HepG2 (cell line): ENCODE data around the gene DNASE1L2. TPM values are rescaled to one million over a fixed set of nuclear protein-coding genes. Genes with fewer than 3 reads are reported as not detected.

Experiments used
- AGO2 ChIP-seq: fragments of 200-400 bp; formaldehyde crosslinking; optimal IDR thresholded peaks from 2 replicates; pipeline ENCODE3; 2017; ENCODE audit warnings: mild to moderate bottlenecking, low read depth, low read length, moderate library complexity
- ARNT2 ChIP-seq: sonication (generic); formaldehyde crosslinking; IDR thresholded peaks from 2 replicates; pipeline ENCODE4 v1.8.0; 2022; ENCODE audit warnings: mild to moderate bottlenecking, low read depth, missing genetic modification reagents, moderate library complexity
- ATRX ChIP-seq: sonication (generic); formaldehyde crosslinking; IDR thresholded peaks from 2 replicates; pipeline ENCODE4 v1.4.0; 2020; ENCODE audit warnings: missing genetic modification reagents, borderline replicate concordance
- JDP2 ChIP-seq: sonication (generic); formaldehyde crosslinking; IDR thresholded peaks from 2 replicates; pipeline ENCODE4 v1.8.1; 2022; ENCODE audit warnings: missing genetic modification reagents, borderline replicate concordance
- KDM2A ChIP-seq: sonication (generic); formaldehyde crosslinking; IDR thresholded peaks from 2 replicates; pipeline ENCODE4 v1.4.0; 2020; ENCODE audit warnings: low read depth, missing genetic modification reagents, borderline replicate concordance
- KLF11 ChIP-seq: IDR thresholded peaks from 2 replicates; pipeline ENCODE4 v1.6.1; 2016; ENCODE audit warnings: missing compliant biosample characterization
- KLF16 ChIP-seq, 2 experiments: sonication (generic) in 1 of 2; formaldehyde crosslinking in 1 of 2; IDR thresholded peaks; 2 replicates each; pipeline versions ENCODE4 v1.6.1 to v1.8.0; 2016 to 2023; ENCODE audit warnings: missing genetic modification reagents in 2 of 2, missing compliant biosample characterization in 1 of 2
- NFE2L2 ChIP-seq: fragments of 150-350 bp; IDR thresholded peaks from 2 replicates; pipeline ENCODE4 v1.6.1; 2014; ENCODE audit warnings: low read length
- NR1H2 ChIP-seq: sonication (generic); formaldehyde crosslinking; IDR thresholded peaks from 2 replicates; pipeline ENCODE4 v1.8.1; 2022; ENCODE audit warnings: low read depth, missing genetic modification reagents, borderline replicate concordance
- SMYD3 ChIP-seq: sonication (generic); formaldehyde crosslinking; IDR thresholded peaks from 2 replicates; pipeline ENCODE4 v1.8.1; 2023; ENCODE audit warnings: mild to moderate bottlenecking, missing genetic modification reagents
- SOX13 ChIP-seq, 3 experiments: fragments of 450-650 bp in 1 of 3; sonication (generic) in 1 of 3; formaldehyde crosslinking in 1 of 3; IDR thresholded peaks in 2 of 3; conservative IDR thresholded peaks in 1 of 3; 2 replicates each; pipeline versions ENCODE4 v1.5.0 to v1.6.1; 2016 to 2020; ENCODE audit warnings: antibody characterized with exemption in 1 of 3, mild to moderate bottlenecking in 1 of 3, missing compliant biosample characterization in 1 of 3, missing genetic modification reagents in 1 of 3, moderate library complexity in 1 of 3
- TEAD3 ChIP-seq: optimal IDR thresholded peaks from 2 replicates; pipeline ENCODE3; 2016; ENCODE audit warnings: borderline replicate concordance
- TMF1 ChIP-seq: sonication (generic); formaldehyde crosslinking; IDR thresholded peaks from 2 replicates; pipeline ENCODE4 v1.8.1; 2022; ENCODE audit warnings: low read depth, missing genetic modification reagents
- ZFP37 ChIP-seq: sonication (generic); formaldehyde crosslinking; IDR thresholded peaks from 2 replicates; pipeline ENCODE4 v1.4.0; 2020; ENCODE audit warnings: missing genetic modification reagents, borderline replicate concordance
- ZNF333 ChIP-seq: sonication (generic); formaldehyde crosslinking; IDR thresholded peaks from 2 replicates; pipeline ENCODE4 v1.4.0; 2020; ENCODE audit warnings: mild to moderate bottlenecking, missing genetic modification reagents, borderline replicate concordance
- ZNF674 ChIP-seq: sonication (generic); formaldehyde crosslinking; IDR thresholded peaks from 2 replicates; pipeline ENCODE4 v1.5.0; 2020; ENCODE audit warnings: low read depth, mild to moderate bottlenecking, missing genetic modification reagents
- ZNF761 ChIP-seq: sonication (generic); formaldehyde crosslinking; conservative IDR thresholded peaks from 2 replicates; pipeline ENCODE4 v1.4.0; 2020; ENCODE audit warnings: mild to moderate bottlenecking, missing genetic modification reagents
- ZNF816 ChIP-seq: sonication (generic); formaldehyde crosslinking; IDR thresholded peaks from 2 replicates; pipeline ENCODE4 v1.8.0; 2022; ENCODE audit warnings: missing genetic modification reagents, mild to moderate bottlenecking, borderline replicate concordance
- ZSCAN9 ChIP-seq: IDR thresholded peaks from 2 replicates; pipeline ENCODE4 v1.6.1; 2016; ENCODE audit warnings: borderline replicate concordance
- polyA plus RNA-seq, 8 experiments: library from polyadenylated mRNA; depleted of rRNA in 3 of 8; stranded (reverse) in 7 of 8; unstranded in 1 of 8; fragments of >200 nt; fragmentation: Illumina TruSeq in 4 of 8; extraction: Trizol in 4 of 8; gene quantifications; 2 replicates each; pipeline versions ENCODE4 v1.2.1 to v1.2.3, GENCODE V29; 2011 to 2016; ENCODE audit warnings: low read depth in 4 of 8, missing spikeins in 1 of 8, mixed read lengths in 1 of 8; ENCODE audit not compliant: insufficient read depth in 1 of 8
- total RNA-seq, 5 experiments: library from RNA; depleted of rRNA; stranded (reverse); fragments of >200 nt; fragmentation: Illumina TruSeq; extraction: Trizol; gene quantifications; 2 replicates each; pipeline ENCODE4 v1.2.3, GENCODE V29; 2016; ENCODE audit warnings: low read depth in 1 of 5
- TF ChIP-seq, protein P1 (sequence below): sonication (generic); formaldehyde crosslinking; IDR thresholded peaks from 2 replicates; pipeline ENCODE4 v1.5.0; 2020; ENCODE audit warnings: mild to moderate bottlenecking, missing genetic modification reagents, borderline replicate concordance
- TF ChIP-seq, protein P2 (sequence below): sonication (generic); formaldehyde crosslinking; IDR thresholded peaks from 2 replicates; pipeline ENCODE4 v1.8.0; 2022; ENCODE audit warnings: mild to moderate bottlenecking, missing genetic modification reagents, moderate library complexity
- TF ChIP-seq, protein P3 (sequence below): sonication (generic); formaldehyde crosslinking; IDR thresholded peaks from 2 replicates; pipeline ENCODE4 v1.8.1; 2023; ENCODE audit warnings: missing genetic modification reagents, inconsistent platforms, borderline replicate concordance

The DNASE1L2 gene
- total and polyA plus RNA-seq, 2 of the 13 experiments (the other 11 are each of a cell fraction or from before 2014, with no cell fraction given): 0.44 to 0.50 TPM

DNA sequence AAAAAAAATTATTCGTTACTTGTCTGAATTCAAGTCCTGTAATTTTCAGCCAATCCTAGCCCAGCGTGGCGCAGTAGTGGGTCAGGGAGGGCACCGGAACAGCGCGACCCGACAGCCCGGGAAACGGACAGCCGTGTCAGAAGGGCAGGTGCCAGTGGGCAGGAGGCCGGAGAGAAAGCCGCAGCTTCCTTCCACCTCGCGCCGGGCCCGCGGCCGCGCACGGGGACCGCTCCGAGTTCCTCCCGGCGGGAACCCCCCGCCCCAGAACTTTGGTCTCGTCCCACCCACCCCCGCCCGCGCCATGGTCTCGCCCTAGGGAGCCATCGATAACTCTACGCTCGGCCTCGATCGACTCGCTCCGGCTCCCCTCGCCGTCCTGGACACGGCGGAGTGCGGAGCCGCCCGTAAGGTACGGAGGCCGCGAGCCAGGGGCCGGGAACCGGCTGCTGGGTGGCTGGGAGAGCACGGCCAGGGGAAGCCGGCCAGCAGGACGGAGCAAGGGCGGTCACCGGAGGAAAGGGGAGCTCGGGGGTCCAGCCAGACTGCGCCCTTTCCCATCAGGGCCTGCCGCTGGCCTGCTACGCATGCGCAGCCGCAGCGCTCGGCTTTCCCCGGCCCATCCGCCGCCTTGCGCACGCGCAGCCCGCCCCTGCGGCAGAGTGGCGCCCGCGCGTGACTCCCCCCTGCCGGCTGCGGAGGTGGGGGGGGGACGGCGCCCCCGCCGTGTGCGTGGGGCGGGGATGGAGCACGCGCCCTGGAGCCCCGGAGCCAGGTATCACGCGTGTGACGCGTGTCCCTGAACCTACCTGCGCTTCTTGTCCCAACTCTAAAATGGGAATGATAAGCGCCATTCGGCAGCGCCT is 30.9 kb upstream of the DNASE1L2 start, which contains the start of gene MLST8 (continued):
- TF ChIP-seq, protein P1, sequence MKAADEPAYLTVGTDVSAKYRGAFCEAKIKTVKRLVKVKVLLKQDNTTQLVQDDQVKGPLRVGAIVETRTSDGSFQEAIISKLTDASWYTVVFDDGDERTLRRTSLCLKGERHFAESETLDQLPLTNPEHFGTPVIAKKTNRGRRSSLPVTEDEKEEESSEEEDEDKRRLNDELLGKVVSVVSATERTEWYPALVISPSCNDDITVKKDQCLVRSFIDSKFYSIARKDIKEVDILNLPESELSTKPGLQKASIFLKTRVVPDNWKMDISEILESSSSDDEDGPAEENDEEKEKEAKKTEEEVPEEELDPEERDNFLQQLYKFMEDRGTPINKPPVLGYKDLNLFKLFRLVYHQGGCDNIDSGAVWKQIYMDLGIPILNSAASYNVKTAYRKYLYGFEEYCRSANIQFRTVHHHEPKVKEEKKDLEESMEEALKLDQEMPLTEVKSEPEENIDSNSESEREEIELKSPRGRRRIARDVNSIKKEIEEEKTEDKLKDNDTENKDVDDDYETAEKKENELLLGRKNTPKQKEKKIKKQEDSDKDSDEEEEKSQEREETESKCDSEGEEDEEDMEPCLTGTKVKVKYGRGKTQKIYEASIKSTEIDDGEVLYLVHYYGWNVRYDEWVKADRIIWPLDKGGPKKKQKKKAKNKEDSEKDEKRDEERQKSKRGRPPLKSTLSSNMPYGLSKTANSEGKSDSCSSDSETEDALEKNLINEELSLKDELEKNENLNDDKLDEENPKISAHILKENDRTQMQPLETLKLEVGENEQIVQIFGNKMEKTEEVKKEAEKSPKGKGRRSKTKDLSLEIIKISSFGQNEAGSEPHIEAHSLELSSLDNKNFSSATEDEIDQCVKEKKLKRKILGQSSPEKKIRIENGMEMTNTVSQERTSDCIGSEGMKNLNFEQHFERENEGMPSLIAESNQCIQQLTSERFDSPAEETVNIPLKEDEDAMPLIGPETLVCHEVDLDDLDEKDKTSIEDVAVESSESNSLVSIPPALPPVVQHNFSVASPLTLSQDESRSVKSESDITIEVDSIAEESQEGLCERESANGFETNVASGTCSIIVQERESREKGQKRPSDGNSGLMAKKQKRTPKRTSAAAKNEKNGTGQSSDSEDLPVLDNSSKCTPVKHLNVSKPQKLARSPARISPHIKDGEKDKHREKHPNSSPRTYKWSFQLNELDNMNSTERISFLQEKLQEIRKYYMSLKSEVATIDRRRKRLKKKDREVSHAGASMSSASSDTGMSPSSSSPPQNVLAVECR (CRISPR knock-in tag): peak; percentile 77
- peak; percentile 90 for TF ChIP-seq KDM2A (CRISPR knock-in tag)
- TF ChIP-seq AGO2: no peak
- TF ChIP-seq ZNF816 (CRISPR knock-in tag): no peak
- no peak for TF ChIP-seq ATRX
- TF ChIP-seq ZSCAN9 (CRISPR knock-in tag): peak; percentile 62; the same call in 1 of the 2 replicates
- TF ChIP-seq TEAD3: no peak
- TF ChIP-seq ARNT2 (CRISPR knock-in tag): peak; percentile 52
- no peak for TF ChIP-seq NFE2L2
- TF ChIP-seq NR1H2: 0 out of 2 replicates have a peak, but pooled peaks have one; percentile 26
- no peak for TF ChIP-seq SMYD3 (CRISPR knock-in tag)
- TF ChIP-seq ZFP37: no peak
- TF ChIP-seq ZNF674: no peak
- peak; percentile 18; the same call in 1 of the 2 replicates for TF ChIP-seq SOX13 (IDR thresholded peaks at IDR 0.05)
- peak in 1 of 2 experiments; percentile 17; a peak in 1 of 4 replicates for TF ChIP-seq SOX13 (CRISPR knock-in tag; conservative IDR thresholded peaks at IDR 0.05 in 1 of 2, IDR thresholded peaks at IDR 0.05 in 1 of 2)
- TF ChIP-seq TMF1 (CRISPR knock-in tag): no peak
- no peak for TF ChIP-seq JDP2 (CRISPR knock-in tag)
- TF ChIP-seq KLF16 (CRISPR knock-in tag; IDR thresholded peaks at IDR 0.05): peak in 1 of 2 experiments; percentile 60; a peak in 1 of 4 replicates
- TF ChIP-seq KLF11 (CRISPR knock-in tag): no peak; the same call in 1 of the 2 replicates
- TF ChIP-seq, protein P2, sequence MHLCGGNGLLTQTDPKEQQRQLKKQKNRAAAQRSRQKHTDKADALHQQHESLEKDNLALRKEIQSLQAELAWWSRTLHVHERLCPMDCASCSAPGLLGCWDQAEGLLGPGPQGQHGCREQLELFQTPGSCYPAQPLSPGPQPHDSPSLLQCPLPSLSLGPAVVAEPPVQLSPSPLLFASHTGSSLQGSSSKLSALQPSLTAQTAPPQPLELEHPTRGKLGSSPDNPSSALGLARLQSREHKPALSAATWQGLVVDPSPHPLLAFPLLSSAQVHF (CRISPR knock-in tag): peak; percentile 72; the same call in 1 of the 2 replicates
- no peak for TF ChIP-seq ZNF761 (CRISPR knock-in tag)
- TF ChIP-seq ZNF333 (CRISPR knock-in tag): peak; percentile 27
- TF ChIP-seq, protein P3, sequence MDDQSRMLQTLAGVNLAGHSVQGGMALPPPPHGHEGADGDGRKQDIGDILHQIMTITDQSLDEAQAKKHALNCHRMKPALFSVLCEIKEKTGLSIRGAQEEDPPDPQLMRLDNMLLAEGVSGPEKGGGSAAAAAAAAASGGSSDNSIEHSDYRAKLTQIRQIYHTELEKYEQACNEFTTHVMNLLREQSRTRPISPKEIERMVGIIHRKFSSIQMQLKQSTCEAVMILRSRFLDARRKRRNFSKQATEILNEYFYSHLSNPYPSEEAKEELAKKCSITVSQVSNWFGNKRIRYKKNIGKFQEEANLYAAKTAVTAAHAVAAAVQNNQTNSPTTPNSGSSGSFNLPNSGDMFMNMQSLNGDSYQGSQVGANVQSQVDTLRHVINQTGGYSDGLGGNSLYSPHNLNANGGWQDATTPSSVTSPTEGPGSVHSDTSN (CRISPR knock-in tag): no peak
